ENCODE results near the gene MPP1. TPM values are rescaled to one million over a fixed set of nuclear protein-coding genes. Genes with fewer than 3 reads are reported as not detected.
A peak's percentile ranks its signal among the peaks of the same experiment; 100 is the strongest.

MPP1 gene
- total and polyA plus RNA-seq, 9 of the 15 experiments (the other 6 are each of a cell fraction or from before 2014, with no cell fraction given), result 227 to 395 (median 283) TPM

DNA sequence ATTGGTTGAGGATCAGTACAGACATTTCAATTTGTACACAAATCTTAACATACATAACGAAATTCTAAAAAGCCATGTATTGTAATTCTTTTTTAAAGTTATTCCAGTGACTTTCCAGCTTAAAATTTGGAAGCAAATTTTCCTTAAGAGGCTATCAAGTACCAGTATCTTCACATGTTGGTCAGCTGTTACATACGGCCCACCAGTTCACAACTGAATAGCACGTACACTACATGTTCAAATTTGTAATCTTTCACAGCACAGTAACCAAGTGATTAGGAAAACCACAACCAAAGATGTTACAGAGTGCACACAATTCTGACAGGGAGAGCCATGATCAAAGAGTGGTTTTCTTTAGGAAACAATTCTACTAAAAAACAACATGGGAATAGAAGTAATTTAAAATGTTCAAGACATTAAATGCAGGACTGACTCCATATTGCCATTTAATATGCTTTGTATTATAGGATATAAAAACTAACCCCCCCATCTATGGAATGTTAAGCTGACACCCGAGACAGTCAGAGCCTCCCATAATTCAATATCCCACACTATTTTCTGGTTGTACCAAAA lies 11.1 kb upstream of the MPP1 start (continued):
- TF ChIP-seq, protein P1, sequence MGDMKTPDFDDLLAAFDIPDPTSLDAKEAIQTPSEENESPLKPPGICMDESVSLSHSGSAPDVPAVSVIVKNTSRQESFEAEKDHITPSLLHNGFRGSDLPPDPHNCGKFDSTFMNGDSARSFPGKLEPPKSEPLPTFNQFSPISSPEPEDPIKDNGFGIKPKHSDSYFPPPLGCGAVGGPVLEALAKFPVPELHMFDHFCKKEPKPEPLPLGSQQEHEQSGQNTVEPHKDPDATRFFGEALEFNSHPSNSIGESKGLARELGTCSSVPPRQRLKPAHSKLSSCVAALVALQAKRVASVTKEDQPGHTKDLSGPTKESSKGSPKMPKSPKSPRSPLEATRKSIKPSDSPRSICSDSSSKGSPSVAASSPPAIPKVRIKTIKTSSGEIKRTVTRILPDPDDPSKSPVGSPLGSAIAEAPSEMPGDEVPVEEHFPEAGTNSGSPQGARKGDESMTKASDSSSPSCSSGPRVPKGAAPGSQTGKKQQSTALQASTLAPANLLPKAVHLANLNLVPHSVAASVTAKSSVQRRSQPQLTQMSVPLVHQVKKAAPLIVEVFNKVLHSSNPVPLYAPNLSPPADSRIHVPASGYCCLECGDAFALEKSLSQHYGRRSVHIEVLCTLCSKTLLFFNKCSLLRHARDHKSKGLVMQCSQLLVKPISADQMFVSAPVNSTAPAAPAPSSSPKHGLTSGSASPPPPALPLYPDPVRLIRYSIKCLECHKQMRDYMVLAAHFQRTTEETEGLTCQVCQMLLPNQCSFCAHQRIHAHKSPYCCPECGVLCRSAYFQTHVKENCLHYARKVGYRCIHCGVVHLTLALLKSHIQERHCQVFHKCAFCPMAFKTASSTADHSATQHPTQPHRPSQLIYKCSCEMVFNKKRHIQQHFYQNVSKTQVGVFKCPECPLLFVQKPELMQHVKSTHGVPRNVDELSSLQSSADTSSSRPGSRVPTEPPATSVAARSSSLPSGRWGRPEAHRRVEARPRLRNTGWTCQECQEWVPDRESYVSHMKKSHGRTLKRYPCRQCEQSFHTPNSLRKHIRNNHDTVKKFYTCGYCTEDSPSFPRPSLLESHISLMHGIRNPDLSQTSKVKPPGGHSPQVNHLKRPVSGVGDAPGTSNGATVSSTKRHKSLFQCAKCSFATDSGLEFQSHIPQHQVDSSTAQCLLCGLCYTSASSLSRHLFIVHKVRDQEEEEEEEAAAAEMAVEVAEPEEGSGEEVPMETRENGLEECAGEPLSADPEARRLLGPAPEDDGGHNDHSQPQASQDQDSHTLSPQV (IDR thresholded peaks at IDR 0.05), result peak; percentile 95
- TF ChIP-seq TEAD2 (tag; IDR thresholded peaks at IDR 0.05) (peak; percentile 62; the same call in 1 of the 2 replicates), PTTG1 (tag; IDR thresholded peaks at IDR 0.05; ENCODE audit: low read depth) (peak; percentile 63; the same call in 1 of the 2 replicates), SMAD3 (CRISPR knock-in tag; conservative IDR thresholded peaks at IDR 0.05) (peak; percentile 62; the same call in 1 of the 2 replicates), DACH1 (IDR thresholded peaks at IDR 0.05; ENCODE audit: partially characterized antibody) (peak; percentile 73)
